Activated naive CD8-positive, alpha-beta T cell (primary cell): ENCODE data around the gene RHBDD3.

ENCODE experiments used
- H3K27ac Mint-ChIP-seq: one replicate; pipeline ENCODE4 v1.8.0; 2021; ENCODE audit warnings: mixed read lengths
- H3K27me3 Mint-ChIP-seq: one replicate; pipeline ENCODE4 v1.8.0; 2021; ENCODE audit warnings: mixed read lengths
- H3K36me3 Mint-ChIP-seq: one replicate; pipeline ENCODE4 v1.8.0; 2021; ENCODE audit warnings: mixed read lengths
- H3K4me1 Mint-ChIP-seq: one replicate; pipeline ENCODE4 v1.8.0; 2021; ENCODE audit warnings: low read depth, mixed read lengths
- H3K4me3 Mint-ChIP-seq: one replicate; pipeline ENCODE4 v1.8.0; 2021; ENCODE audit warnings: mild to moderate bottlenecking, mixed read lengths
- H3K9me3 Mint-ChIP-seq: one replicate; pipeline ENCODE4 v1.8.0; 2021; ENCODE audit warnings: low read depth, mixed read lengths

Gene RHBDD3

DNA sequence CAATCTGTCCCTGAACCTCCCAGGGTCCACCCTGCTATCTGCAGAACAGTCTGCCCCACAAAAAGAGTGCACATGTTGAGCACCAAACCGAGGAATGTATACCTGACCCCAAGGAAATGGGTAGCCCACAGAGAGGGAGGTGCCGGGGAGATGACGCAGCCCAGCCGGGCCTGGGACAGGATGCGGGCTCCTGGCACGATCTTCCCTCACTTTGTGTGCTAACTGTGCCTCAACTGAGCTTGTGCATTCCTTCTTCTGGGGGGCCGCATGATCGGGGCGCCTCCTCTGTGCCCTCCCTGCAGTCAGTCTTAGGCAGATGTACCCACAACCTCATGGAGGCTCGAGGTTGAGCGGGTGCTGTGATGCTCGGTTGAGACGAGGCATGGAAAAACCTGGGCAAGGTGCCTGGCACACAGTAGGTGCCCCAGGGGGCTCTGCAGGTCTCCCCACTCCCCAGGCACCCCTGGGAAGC is 41.0 kb upstream of the RHBDD3 start:
- peaks cover 15% of the 10 kb centered on the region for H3K27me3 Mint-ChIP-seq
- no peaks in the 10 kb centered on the region for H3K9me3 Mint-ChIP-seq
- H3K27ac Mint-ChIP-seq = no peak overlapping the region
- H3K4me3 Mint-ChIP-seq = peak overlapping the region; percentile 20
- H3K36me3 Mint-ChIP-seq = no peaks in the 10 kb centered on the region
- H3K4me1 Mint-ChIP-seq = peaks cover 24% of the 10 kb centered on the region

DNA sequence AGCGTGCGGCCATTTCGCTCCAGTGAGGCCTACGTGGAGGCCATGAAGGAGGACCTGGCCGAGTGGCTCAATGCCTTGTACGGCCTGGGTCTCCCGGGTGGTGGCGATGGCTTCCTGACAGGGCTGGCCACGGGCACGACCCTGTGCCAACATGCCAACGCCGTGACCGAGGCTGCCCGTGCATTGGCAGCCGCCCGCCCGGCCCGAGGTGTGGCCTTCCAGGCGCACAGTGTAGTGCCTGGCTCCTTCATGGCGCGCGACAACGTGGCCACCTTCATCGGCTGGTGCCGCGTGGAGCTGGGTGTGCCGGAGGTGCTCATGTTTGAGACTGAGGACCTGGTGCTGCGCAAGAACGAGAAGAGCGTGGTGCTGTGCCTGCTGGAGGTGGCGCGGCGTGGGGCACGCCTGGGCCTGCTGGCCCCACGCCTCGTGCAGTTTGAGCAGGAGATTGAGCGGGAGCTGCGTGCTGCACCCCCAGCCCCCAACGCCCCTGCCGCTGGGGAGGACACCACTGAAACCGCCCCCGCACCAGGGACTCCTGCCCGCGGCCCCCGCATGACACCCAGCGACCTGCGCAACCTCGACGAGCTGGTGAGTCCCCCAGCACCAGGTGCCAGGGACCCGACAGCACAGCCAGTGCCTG is 40.5 kb upstream of the RHBDD3 start:
- peaks cover 12% of the 10 kb centered on the region for H3K27me3 Mint-ChIP-seq
- H3K27ac Mint-ChIP-seq = no peak overlapping the region
- H3K4me1 Mint-ChIP-seq = peaks cover 21% of the 10 kb centered on the region
- H3K36me3 Mint-ChIP-seq = no peaks in the 10 kb centered on the region
- H3K4me3 Mint-ChIP-seq = peak overlapping the region; percentile 20
- H3K9me3 Mint-ChIP-seq = no peaks in the 10 kb centered on the region

DNA sequence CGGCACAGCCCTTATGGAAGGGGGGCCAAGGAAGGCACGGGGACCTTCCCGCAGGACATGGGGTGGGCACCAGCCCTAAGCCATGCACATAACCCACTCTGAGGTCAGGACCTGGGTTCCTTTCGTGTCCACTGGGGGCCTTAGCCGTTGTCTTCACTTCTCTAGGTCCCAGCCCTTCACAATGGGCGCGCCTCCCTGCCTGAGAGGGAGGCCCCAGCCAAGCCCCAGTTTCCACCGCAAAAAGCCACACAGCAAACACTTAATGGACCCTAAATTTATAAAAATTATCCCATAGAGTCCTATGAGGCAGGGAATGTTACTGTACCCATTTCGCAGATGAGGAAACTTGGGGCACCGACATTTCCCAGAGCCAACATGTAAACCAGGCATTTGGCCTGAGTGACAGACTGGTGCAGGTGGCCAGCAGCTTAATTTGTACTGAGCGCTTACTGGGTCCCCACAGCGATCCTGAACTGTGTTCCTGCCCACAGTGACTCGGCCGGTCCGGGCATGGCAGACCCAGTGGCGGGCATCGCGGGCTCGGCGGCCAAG is 39.9 kb upstream of the RHBDD3 start:
- Mint-ChIP-seq H3K9me3 (no peaks in the 10 kb centered on the region), H3K4me1 (peaks cover 21% of the 10 kb centered on the region), H3K27ac (no peak overlapping the region), H3K27me3 (peaks cover 6% of the 10 kb centered on the region), H3K4me3 (peak overlapping the region; percentile 84), H3K36me3 (no peaks in the 10 kb centered on the region)

DNA sequence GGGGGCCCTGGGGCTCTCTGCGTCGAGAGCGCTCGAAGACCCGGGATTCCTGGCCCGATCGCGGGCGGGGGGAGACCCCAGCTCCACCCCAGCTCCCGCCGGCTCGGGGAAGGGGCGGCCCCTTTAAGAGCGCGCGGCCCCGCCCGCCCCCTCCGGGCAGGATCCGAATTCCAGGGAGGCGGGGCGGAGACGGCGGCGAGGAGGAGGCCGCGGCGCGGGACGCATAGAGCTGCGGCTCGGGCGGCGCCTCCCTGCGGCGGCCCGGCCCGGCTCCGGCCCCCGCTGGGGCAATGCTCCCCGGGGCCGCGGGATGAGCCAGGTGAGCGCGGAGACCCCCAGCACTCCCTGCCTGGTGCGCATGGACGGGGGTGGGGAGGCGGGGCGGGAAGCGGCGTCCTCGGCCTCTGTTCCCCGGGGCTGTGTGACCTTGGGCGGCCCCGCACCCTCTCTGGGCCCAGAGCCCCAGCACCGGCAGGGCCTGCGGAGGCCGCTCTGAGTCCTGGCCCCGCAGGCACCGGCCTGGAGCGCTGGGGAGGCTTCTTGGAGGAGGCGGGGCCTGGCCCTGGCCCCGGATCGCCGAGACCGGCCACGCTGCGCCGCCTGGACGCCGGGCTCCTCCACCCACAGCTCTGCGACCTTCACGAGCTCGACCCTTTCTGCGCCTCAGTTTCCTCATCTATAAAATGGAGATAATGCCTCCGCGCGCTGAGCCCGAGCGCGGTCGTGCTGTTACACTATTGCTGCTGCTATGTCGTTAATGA is 39.2 kb upstream of the RHBDD3 start:
- H3K4me1 Mint-ChIP-seq = peaks cover 21% of the 10 kb centered on the region
- peak overlapping the region; percentile 84 for H3K4me3 Mint-ChIP-seq
- peaks cover 3% of the 10 kb centered on the region for H3K27me3 Mint-ChIP-seq
- H3K9me3 Mint-ChIP-seq = no peaks in the 10 kb centered on the region
- H3K36me3 Mint-ChIP-seq = no peaks in the 10 kb centered on the region
- H3K27ac Mint-ChIP-seq = no peak overlapping the region

DNA sequence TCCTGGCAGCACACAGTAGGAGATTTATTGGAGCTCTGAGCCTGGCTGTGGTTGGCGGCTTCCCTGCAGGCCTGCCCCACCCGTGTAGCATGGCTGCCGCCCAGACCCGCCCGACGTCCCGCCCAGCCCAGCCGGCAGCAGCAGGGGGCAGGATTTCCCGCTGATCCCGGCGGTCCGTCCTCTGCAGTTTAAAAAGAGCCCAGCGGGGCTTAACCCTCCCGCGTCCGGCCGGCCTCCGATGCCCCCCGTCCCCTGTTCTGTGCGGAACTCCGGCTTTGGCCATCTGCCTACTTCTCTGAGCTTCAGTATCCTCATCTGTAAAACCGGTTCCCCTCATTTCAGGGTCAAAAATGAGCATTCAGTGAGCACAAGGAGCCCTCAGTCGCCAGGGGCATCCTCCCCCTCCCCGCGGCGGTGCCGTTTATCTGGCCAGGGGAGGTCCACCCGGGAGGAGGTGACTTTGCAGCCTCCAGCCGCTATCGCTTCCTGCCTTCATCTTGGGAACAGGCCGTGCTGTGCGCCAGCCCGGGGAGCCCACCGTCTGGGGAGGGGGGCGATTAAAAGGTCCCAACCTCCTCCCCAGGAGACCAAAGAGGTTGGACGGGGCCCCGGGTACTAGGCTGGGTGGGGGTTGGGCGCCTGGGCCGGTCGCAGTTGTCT is 38.5 kb upstream of the RHBDD3 start, which contains the start of gene GAS2L1:
Gene GAS2L1 (plus strand): TSS at position 476 of the 660 bp plus-strand sequence. CDS start 1,456 bp downstream, outside the sequence.
- H3K27ac Mint-ChIP-seq = no peak within 1 kb of the TSS
- H3K4me1 Mint-ChIP-seq = peaks cover 21% of the 10 kb centered on the region
- H3K27me3 Mint-ChIP-seq = peaks cover 2% of the 10 kb centered on the region
- H3K9me3 Mint-ChIP-seq = no peaks in the 10 kb centered on the region
- peak within 1 kb of the TSS; percentile 84 for H3K4me3 Mint-ChIP-seq
- no peaks in the 10 kb centered on the region for H3K36me3 Mint-ChIP-seq

DNA sequence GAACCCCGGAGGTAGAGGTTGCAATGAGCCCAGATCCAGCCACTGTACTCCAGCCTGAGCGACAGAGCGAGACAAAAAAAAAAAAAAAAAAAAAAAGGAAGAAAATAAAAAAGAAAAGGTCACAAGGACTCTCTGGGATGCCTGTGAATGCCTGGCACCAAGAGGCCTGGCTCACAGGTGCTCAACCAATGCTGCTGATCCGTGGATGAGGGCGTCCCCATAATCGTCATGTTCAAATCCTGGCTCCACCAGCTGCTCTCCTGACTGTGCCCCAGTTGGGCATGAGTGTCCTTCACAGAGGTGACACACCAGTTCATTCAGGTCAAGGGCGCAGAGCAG is 38.0 kb upstream of the RHBDD3 start:
- peaks cover 2% of the 10 kb centered on the region for H3K36me3 Mint-ChIP-seq
- H3K9me3 Mint-ChIP-seq = no peaks in the 10 kb centered on the region

DNA sequence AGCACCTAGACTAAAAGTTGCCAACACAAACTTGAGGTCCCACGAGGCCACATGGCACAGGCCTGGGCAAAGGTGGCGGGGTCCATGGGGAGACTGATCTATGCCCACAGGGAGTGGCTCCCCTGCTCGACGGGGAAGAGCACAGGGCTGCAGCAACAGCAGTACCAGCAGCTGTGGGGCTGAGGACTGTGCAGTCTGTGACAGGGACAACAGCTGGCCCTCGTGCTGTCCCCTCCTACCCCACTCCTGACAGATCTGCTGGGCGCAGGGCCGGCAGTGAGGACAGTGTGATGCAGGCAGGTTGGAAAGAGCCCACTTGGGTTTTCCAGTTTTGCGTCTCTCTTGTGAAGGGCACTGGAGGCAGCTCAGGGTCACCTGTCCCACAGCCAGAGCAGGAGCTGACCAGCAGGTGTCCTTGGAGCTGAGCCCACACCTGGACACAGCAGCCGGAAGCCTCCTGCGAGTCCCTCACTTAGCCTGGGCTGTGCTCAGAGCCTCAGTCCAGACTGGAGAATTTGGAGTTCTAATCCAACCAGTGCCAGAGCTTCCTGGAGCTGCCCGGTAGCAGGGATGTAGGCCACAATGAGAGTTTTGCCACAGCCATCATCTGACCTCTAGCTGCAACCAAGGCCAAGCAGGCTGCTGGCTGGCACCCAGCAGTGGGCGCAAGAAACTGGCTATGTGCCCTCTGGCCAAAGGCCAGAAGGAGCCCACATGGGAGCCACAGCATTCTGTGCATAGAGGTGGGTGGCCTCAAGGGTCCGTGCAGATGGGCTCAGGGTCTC is 35.1 kb upstream of the RHBDD3 start:
- Mint-ChIP-seq H3K4me1 (peaks cover 10% of the 10 kb centered on the region), H3K27ac (no peak overlapping the region), H3K27me3 (peaks cover 2% of the 10 kb centered on the region)

More for the DNA sequence above, 38.0 kb upstream of the RHBDD3 start:
- Mint-ChIP-seq H3K27me3 (peaks cover 2% of the 10 kb centered on the region), H3K4me3 (peak overlapping the region; percentile 75), H3K4me1 (peaks cover 19% of the 10 kb centered on the region), H3K27ac (no peak overlapping the region)

DNA sequence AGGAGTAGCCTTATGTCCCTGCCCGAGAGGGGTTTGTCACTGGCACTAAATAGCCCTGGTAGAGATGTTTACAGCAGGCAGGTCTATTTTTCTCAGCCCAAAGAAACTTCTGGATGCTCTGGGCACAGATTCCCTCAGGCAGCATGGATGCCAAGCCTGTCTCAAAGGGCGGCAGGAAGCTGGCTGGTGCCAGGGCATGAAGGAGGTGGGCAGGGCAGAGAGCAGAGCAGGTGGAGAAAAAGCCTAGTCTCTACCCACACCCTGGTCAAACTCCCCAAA is 34.6 kb upstream of the RHBDD3 start:
- H3K4me1 Mint-ChIP-seq = peaks cover 9% of the 10 kb centered on the region
- no peaks in the 10 kb centered on the region for H3K9me3 Mint-ChIP-seq
- H3K4me3 Mint-ChIP-seq = no peak overlapping the region
- no peak overlapping the region for H3K27ac Mint-ChIP-seq
- H3K36me3 Mint-ChIP-seq = peaks cover 7% of the 10 kb centered on the region
- peaks cover 2% of the 10 kb centered on the region for H3K27me3 Mint-ChIP-seq

More for the DNA sequence above, 35.1 kb upstream of the RHBDD3 start:
- H3K9me3 Mint-ChIP-seq = no peaks in the 10 kb centered on the region
- no peak overlapping the region for H3K4me3 Mint-ChIP-seq
- H3K36me3 Mint-ChIP-seq = peaks cover 2% of the 10 kb centered on the region

DNA sequence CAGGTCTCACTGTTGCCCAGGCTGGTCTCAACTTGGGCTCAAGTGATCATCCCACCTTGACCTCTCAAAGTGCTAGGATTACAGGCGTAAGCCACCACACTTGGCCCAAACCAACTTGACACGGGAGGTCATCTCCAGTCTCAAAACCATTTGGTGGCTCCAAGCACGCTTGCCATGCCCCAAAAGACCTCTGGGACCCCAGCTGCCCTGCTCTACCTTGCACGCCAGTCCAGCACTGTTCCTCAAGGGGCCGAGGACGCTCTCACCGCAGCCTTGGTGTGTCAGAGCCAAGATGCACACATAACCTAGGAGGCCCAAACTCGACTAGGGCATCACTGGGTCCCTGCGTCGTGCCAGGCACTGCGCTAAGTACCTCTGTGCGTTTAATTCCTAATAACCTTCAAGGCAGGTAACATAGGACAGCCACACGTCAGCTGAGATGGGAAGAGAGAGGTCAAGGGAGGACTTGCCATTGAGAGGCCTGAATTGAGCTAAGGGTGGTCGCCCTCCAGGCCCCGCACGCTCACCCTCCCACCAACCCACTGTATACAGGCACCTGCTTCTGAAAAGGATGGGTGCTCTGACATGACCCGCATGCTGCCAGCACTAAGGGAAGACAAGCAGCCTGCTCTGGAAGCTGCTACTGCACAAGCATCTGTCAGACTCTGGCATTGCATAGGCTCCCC is 34.1 kb upstream of the RHBDD3 start:
- H3K27me3 Mint-ChIP-seq = peaks cover 2% of the 10 kb centered on the region
- no peaks in the 10 kb centered on the region for H3K9me3 Mint-ChIP-seq
- H3K27ac Mint-ChIP-seq = no peak overlapping the region
- peaks cover 9% of the 10 kb centered on the region for H3K4me1 Mint-ChIP-seq
- no peak overlapping the region for H3K4me3 Mint-ChIP-seq
- peaks cover 7% of the 10 kb centered on the region for H3K36me3 Mint-ChIP-seq

DNA sequence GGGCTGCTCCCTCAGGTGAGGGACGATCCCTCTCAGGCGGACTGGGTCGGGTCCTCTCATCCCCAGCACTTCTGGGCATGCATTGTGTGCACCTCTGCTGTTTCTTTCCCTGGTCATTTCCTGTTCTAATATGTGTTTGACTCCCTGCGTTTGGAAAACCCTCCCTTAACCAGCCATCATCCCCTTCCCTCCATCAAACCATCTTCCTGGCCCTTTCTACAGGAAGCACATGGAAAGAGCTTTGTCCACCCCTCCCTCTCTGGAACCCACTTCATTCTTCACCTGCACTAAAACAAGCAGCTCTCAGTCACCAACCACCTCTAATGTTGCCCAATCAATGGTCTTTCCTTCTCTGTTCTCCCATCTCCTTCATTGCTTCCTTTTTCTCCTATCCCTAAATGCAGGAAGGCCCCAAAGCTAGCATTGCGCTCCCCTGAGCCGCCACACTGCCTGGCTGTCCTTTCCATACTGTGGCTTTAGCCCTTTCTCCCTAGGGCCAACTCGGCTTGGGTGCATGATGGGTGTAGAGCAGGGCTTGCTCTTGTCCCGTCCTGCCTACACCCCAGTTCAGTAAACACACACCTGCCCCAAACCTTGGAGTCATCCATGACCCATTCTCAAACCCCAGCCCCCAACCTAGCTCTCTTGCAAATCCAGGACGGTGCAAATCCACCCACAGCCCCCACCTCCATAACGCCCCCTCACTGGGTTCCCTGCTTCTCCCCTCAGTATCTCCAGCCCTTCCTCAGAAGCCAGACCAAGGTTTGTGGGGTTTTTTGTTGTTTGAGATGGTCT is 33.2 kb upstream of the RHBDD3 start:
- peaks cover 7% of the 10 kb centered on the region for H3K36me3 Mint-ChIP-seq
- peak overlapping the region; percentile 0 for H3K27ac Mint-ChIP-seq

DNA sequence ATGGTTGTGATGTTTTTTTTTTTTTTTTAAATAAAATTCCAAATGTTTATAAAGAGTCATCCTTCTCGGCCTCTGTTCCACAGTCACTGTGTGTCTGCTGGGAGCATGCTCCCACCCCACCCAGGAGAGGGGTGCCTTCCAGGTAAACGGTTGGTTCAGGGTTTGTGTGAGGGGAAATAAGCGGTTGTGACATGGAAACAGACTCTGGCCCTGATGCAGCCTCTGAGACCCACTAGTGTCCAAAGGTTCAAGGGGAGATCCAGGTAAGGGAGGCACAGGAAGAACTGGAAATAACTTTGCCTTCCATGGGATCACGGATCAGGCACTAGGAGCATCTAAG is 32.7 kb upstream of the RHBDD3 start:
- Mint-ChIP-seq H3K27me3 (peaks cover 2% of the 10 kb centered on the region), H3K4me1 (peaks cover 2% of the 10 kb centered on the region), H3K36me3 (peaks cover 7% of the 10 kb centered on the region), H3K4me3 (no peak overlapping the region), H3K27ac (no peak overlapping the region), H3K9me3 (no peaks in the 10 kb centered on the region)

More for the DNA sequence above, 33.2 kb upstream of the RHBDD3 start:
- Mint-ChIP-seq H3K27me3 (peaks cover 2% of the 10 kb centered on the region), H3K4me3 (no peak overlapping the region), H3K9me3 (no peaks in the 10 kb centered on the region), H3K4me1 (peaks cover 5% of the 10 kb centered on the region)

DNA sequence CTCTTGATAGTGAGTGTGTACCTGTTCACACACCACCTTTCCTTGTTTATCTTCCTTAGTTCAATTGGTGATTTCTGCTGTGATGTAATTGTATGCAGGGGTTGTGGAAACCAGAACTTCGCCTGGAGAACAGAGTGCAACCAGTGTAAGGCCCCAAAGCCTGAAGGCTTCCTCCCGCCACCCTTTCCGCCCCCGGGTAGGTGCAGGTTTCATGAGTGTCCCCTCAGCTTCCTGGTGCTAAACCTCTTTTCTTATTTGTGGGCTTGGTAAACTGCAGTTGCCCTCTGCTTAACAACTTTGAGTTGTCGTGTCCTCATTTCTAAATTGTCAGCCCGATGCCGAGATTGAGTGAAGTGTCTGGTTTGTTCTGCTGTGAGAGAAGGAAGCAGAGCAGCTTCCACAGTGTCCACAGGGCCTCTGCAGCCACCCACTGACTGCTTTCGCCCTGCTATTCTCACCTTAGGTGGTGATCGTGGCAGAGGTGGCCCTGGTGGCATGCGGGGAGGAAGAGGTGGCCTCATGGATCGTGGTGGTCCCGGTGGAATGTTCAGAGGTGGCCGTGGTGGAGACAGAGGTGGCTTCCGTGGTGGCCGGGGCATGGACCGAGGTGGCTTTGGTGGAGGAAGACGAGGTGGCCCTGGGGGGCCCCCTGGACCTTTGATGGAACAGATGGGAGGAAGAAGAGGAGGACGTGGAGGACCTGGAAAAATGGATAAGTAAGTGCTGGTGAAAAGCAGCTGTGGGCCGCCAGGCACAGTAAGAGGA is 31.5 kb upstream of the RHBDD3 start:
- Mint-ChIP-seq H3K4me1 (peaks cover 2% of the 10 kb centered on the region), H3K9me3 (no peaks in the 10 kb centered on the region), H3K27ac (no peak overlapping the region), H3K27me3 (no peaks in the 10 kb centered on the region), H3K36me3 (peaks cover 7% of the 10 kb centered on the region), H3K4me3 (no peak overlapping the region)

DNA sequence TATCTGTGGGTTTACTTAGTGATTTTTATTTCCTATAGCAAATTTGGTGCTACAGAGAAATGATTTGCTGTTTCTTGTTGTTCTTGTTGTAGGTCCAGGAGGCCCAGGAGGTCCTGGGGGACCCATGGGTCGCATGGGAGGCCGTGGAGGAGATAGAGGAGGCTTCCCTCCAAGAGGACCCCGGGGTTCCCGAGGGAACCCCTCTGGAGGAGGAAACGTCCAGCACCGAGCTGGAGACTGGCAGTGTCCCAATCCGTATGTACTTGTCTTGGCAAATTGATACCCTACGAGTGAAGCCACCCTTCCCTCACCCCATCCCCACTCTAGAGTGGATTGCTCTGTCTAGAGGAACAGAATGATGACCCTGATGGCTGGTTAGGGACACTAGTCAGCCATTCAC is 30.9 kb upstream of the RHBDD3 start:
- H3K27ac Mint-ChIP-seq = no peak overlapping the region

More for the DNA sequence above, 30.9 kb upstream of the RHBDD3 start:
- Mint-ChIP-seq H3K9me3 (no peaks in the 10 kb centered on the region), H3K27me3 (no peaks in the 10 kb centered on the region), H3K36me3 (peaks cover 7% of the 10 kb centered on the region), H3K4me3 (no peak overlapping the region), H3K4me1 (peaks cover 2% of the 10 kb centered on the region)
